Suppressor macrophage (primary cell): ENCODE data around the gene NUP98.
"Not testable (repeated sequence)": the region's sequence is repeated elsewhere in the genome, so short reads cannot be mapped to it uniquely, and the experiment has no call there.

Source experiments
- DNase-seq, 4 experiments: peaks; one replicate each; pipeline ENCODE4 v3.0.0-alpha.2; 2020 to 2022

Gene NUP98

DNA sequence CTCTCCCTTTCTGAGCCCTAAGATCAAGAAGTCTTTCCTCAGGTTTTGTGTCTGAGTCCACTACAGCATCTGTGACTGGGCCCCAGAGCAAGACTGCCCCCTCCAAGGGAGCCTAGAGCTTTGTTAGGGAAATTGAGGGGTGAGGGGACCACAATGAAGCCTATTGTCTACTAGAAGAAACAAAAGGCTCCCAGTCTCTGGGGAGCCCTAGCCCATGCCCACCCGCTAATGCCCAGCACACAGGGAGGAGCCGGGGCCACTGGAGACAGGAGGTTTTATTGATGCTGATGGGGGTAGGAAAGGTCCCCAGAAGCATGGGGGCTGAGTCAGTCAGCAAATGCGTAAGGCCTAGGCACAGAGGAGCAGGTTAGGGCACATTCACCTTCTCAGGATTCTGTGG lies 29.4 kb upstream of the NUP98 start:
- DNase-seq: no peak

DNA sequence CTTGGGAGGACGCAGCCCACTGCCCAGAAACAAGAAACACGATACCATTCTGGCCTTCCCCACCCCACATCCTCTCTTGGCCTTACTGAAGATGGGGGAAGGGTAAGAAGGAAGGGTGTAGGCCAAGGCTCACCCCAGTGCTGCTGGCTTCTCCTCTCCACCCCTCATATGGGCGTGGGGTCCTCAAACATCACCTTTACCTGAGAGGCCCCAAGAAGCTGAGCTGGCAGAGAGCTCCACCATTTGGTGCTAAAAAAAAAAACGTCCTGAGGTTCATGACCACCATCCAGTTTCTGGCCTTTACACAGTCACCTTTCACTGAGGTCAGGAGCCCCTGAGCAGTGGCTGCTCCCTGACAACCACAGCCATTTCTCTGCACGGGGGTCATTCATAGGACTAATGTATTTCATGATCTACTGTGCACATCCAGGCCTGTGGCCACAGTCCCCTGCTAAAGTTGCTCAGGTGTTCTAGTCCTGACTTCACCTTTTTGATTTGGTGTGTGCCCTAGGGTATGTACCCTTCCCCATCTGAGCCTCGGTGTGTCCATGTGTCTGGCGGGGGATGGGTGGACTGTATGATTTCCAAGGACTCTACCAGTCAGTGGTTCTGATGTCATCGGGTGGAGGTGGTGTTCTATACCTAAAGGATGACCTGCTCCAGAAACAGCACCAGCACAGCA lies 28.3 kb upstream of the NUP98 start:
- DNase-seq: no peak

GRCh38 chr11:3824714-3825472 lies 27.5 kb upstream of the NUP98 start:
- DNase-seq: peak; percentile 89 to 91 (median 90)

- DNase-seq: no peak
Observed at GRCh38 chr11:3823762-3824506, 26.6 kb upstream of the NUP98 start.

DNA sequence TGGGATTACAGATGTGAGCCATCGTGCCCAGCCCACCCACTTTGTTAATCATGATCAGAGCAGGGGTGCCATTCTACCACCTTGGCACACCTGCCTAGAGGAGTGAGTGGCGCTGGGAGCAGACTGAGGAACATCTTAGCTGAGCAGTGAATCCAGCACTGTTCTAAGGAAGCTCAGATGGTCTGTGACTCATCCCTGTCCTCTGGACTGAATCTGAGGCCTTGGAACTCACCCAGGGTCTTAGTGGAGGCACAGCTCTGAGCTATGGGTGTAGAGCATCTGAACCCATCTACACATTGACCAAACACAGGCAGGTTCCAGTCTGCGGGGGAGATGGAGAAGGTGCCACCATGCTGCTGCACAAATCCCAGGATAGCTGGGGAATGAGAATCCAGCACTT lies 25.9 kb upstream of the NUP98 start:
- peak in 1 of 4 experiments; percentile 35 for DNase-seq

DNA sequence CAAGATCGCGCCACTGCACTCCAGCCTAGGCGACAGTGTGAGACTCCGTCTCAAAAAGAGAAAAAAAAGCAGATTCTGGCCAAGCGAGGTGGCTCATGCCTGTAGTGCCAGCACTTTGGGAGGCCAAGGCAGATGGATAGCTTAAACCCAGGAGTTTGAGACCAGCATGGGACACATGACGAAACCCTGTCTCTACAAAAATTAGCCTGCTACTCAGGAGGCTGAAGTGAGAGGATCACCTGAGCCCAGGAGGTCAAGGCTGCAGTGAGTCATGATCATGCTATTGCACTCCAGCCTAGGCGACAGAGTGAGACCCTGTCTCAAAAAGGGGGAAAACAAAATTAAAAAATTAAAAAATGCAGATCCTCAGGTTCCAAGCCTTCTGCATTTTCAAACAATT lies 25.0 kb upstream of the NUP98 start:
- no peak for DNase-seq

DNA sequence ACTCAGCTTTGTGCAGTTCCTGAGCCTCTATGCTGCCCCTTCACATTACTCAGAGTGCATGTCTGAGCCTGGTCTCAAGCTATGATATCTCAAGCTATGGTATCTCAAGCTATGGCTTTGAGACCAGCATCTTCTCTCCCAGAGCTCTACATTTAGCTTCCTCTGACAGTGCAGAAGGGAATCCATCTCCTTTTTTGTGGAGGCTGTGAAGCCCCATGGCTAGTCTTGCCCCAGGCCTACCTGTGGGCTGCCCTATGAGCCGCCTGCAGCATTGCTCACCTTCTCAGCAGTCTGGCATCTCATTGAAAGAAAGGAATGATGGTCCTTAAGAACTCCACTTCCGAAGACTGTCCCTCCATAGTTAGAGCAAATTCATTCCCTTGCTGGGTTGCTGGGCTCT lies 23.6 kb upstream of the NUP98 start:
- DNase-seq: no peak

- no peak for DNase-seq
Observed at GRCh38 chr11:3817181-3817800, 19.9 kb upstream of the NUP98 start.

GRCh38 chr11:3816673-3817072 lies 19.3 kb upstream of the NUP98 start:
- no peak for DNase-seq

DNA sequence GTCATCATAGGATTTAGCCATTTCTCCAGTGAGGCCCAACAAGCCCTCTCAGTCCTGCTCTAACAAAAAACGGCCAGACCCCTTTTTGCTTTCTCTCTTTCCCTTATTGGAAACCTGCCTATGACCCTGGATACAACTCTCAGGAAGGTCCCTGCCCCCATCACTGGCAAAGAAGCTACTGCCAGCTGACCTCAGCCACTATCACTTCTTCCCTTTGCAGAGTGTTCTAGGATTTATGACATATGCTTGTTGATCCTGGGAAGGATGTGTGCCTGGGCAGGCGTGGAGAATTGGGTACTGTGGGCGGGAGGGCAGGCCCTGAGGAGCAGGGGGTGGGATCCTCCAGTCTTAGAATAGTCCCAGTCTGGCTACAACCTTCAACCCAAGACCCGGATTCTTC lies 18.5 kb upstream of the NUP98 start:
- DNase-seq: no peak

DNA sequence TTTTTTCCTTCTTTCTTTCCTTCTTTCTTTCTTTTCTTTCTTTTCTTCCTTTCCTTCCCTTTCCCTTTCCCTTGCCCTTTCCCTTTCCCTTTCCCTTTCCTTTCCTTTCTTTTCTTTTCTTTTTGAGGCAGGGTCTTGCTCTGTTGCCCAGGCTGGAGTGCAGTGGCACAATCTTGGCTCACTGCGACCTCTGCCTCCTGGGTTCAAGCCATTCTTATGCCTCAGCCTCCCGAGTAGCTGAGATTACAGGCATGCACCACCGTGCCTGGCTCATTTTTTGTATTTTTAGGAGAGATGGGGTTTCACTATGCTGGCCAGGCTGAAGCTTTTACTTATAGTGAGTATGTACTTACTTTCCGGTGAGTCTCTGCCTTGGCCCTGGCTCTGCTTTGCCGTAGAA lies 17.5 kb upstream of the NUP98 start:
- not testable (repeated sequence) for DNase-seq

GRCh38 chr11:3810951-3811350 lies 13.6 kb upstream of the NUP98 start:
- no peak for DNase-seq

DNA sequence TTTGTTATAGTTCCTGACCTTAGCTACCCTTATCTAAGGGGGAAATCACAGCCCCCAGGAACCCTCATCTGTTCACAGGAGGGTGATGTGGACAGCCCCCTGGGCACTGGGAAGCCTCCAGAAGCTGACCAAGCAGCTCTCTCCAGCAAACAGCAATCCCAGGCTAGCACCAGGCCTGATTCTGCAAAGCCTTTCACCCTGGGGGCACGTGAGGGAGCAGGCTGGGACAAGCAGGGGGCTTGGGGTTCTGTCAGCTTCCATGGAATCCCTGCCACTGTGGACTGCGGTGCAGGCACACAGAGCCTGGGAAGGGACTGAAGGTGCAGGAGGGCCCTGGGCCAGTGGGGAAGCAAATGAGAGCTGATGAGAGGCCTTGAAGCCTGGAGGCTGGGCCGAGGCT lies 13.1 kb upstream of the NUP98 start:
- no peak for DNase-seq

DNA sequence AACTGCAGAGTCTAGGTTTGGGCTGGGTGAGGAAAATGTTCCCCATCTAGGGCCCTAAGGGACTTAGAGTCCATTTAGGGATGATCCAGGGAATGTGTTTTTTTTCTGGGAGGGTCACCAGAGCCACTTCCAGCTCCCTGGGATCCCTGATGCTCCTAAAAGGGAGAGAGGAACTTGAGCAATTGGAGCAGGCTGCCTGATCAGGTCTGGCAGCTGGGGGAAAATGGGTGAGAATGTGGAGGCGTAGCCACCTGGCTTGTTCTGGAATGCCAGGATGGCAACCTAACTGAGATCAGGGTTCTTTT lies 12.2 kb upstream of the NUP98 start:
- DNase-seq: no peak

- DNase-seq: peak in 3 of 4 experiments; percentile 56 to 70 (median 65)
Observed at GRCh38 chr11:3808861-3809623, 11.7 kb upstream of the NUP98 start.

DNA sequence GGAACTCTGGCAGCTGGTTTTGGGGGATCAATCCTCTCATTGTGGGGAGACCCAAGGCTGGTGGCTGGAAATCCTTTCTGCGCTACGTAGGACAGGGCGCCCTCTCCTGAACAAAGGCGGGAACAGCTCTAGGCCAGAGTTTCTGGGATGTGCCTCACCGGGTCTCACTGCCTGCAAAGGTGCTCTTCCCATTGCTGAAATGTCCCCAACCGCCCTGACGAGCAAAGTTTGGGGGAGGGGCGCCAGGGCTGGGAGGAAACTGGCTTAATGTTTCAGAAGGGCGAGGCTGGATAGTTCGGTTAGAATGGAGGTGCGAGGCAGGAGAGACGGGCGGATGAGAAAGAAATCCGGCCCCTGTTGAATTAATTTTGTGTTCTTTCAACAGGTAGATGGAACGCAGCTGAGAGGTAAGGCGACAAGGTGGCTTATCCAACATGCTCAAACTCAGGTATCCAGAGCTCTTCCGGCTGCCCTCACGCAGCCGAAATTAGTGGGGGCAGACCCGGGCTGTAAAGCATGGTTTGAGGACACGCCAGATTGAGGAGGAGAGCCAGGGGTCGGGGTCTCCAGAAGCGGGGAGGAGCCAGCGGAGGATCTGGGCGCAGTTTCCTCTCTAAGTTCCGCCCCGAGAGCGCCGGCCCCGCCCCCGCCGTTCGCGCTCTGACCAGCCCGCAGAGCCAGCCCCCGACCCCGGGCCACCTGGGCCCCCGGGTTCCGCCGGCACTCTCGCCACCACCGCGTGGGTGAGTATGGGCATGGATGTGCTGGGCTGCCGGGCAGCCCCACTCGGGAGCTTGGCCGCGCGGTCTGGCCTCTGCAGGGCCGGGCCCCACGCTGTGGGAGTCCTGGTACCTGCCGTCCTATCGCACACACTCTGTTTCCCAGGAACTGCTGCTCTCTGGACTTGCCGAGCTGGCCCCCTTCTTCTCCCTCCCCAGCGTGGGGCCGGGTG lies 10.8 kb upstream of the NUP98 start, which contains the start of gene PGAP2:
TSS of gene PGAP2 (plus strand) at position 652 of the 952 bp plus-strand sequence. CDS start 2,700 bp downstream, outside the sequence.
- DNase-seq: peak; percentile 60 to 83 (median 73)

GRCh38 chr11:3803726-3804495 lies 6.6 kb upstream of the NUP98 start:
- no peak for DNase-seq

- no peak for DNase-seq
Observed at GRCh38 chr11:3802011-3802790, 4.8 kb upstream of the NUP98 start.

GRCh38 chr11:3799873-3800272 lies 2.5 kb upstream of the NUP98 start:
- DNase-seq: no peak

DNA sequence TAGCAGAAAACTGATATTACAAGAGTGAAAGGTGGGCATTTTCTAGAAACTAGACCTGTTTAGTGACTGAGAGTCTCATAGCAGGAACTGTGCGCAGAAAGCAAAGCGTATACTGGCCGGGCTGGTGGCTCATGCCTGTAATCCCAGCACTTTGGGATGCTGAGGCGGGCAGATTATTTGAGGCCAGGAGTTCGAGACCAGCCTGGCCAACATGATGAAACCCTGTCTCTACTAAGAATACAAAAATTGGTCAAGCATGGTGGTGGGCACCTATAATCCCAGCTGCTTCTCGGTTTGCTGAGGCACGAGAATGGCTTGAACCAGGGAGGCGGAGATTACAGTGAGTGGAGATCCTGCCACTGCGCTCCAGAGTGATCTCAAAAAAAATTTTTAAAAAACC lies 1.8 kb upstream of the NUP98 start:
- no peak for DNase-seq
